GM21529 (cell line): ENCODE measurements around the gene SYNGR3.
A peak's percentile ranks its signal among the peaks of the same experiment; 100 is the strongest.
"Not testable (repeated sequence)": the region's sequence is repeated elsewhere in the genome, so short reads cannot be mapped to it uniquely, and the experiment has no call there.

Experiments used
- ATAC-seq: cut with Tn5 transposase; IDR thresholded peaks from one replicate; pipeline ENCODE4 v1.9.1; 2021; ENCODE audit not compliant: unreplicated experiment

The SYNGR3 gene, protein sequence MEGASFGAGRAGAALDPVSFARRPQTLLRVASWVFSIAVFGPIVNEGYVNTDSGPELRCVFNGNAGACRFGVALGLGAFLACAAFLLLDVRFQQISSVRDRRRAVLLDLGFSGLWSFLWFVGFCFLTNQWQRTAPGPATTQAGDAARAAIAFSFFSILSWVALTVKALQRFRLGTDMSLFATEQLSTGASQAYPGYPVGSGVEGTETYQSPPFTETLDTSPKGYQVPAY

DNA sequence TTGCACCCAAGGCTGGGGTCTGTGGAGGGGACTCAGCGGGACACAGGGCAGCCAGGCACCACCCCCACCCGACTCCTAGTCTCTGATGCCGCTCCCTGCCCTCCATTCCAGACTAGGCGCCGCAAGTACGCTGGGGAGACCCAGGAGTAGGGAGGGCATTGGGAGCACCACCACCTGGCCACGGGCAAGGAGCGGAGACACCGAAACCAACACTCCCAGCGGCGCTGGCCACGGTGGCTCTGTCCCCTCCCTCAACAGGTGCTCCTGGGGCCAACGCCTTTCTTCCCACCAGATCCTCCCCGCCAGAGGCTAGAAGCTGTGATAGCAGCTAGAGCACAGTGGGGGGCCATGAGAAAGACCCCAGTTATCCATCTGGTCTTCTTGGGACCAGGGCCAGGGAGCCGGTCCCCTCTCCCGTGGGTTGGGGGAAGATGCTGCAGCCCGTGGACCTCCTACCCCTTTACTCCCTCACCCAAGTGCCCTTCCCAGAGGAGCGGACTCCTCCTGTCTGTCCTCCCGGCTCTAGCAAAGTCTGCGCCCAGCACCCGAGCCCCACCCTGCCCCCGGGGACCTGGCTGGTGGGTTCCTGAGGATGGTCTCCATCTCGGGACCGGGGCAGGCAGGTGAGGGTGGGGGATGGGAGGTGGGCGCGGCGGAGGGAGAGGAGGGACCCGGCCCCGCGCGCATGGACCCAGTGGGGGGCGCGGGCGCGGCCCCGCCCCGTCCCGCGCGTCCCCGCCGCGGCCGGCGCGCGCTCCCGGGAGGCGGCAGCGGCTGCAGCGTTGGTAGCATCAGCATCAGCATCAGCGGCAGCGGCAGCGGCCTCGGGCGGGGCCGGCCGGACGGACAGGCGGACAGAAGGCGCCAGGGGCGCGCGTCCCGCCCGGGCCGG lies at the start of gene SYNGR3:
Gene SYNGR3, plus strand, starts transcription at position 762 of the 892 bp plus-strand sequence. CDS start 133 bp downstream, outside the sequence.
- no peak for ATAC-seq

DNA sequence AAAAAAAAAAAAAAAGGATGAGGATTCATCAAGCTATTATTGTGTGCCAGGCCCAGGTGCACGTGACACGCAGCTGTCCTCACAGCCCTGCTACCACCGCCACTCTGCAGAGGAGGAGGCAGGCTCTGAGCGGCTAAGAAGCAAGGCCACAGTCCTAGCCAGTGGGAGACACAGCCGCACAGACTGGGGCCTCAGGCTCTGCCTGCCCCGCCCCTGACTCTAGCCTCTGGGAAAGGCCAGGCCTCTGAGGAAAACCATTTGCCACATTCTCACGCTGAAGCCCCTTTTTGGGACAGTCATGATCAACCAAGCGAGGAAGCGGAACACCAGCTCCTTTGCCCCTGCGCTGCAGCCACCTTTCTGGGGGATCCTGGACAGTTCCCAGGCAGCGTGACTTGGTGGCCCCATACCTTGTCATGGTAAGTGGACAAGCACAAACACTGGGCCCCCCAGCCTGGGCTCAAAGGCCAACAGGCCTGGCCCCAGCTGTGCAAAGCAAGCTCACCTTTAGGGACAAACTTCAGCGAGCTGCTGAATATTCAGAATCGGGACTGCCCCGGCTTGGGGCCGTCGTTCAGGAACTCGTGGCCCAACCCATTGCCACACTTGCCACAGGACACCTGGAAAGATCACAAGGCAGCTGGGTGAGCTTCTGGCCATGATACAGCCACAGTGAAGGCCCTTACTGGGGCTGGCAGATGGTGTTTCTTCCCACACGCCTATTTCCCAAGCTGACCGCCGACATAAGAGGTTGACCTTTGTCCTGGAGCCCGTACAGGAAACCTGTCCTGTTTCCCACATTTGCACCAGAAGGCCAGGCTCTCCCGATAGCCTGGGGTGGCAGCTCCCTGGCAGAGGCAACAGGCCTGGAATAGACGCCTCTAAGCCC lies 49.3 kb upstream of the SYNGR3 start:
- no peak for ATAC-seq

DNA sequence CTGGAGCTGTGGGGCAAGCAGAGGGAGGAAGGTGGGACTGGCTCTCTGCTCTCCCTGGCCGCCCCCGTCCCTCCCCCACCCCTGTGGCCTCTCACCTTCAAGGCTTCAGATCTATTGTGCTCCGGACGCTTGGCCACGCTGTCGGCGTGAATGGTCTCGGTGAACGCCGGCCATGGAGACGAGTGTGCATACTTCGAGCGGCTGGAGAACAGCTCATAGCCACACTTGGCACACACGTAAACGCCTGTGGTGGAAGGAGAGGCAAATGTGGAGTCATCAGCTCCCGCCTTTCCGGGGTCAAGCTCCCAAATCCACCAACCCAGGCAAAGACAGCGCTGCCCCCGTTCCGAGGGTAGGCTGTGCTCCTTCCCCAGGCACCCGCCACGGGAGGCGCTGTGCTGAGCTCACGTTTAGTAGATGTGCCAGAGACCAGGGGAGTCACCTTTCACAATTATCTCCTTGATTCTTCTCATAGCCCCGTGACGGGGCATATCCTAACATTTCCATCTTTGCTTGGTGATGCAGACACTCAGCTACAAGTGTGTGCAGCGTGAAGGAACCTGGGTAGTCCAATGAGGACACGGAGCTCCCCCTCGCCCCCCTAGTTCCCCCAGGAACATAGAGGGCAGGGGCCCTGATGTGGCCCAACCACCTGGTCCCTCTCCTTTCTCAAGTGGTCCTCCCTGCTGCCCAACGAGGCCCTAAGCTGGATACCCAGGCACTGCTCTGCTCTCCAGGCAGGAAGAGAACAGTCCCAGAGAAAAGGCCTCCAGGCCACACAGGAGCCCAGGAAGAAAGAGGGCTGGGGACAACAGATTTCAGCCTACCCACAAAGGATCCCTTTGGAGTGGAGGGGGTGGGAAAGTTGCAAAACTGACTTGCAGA lies 48.4 kb upstream of the SYNGR3 start:
- ATAC-seq: no peak

DNA sequence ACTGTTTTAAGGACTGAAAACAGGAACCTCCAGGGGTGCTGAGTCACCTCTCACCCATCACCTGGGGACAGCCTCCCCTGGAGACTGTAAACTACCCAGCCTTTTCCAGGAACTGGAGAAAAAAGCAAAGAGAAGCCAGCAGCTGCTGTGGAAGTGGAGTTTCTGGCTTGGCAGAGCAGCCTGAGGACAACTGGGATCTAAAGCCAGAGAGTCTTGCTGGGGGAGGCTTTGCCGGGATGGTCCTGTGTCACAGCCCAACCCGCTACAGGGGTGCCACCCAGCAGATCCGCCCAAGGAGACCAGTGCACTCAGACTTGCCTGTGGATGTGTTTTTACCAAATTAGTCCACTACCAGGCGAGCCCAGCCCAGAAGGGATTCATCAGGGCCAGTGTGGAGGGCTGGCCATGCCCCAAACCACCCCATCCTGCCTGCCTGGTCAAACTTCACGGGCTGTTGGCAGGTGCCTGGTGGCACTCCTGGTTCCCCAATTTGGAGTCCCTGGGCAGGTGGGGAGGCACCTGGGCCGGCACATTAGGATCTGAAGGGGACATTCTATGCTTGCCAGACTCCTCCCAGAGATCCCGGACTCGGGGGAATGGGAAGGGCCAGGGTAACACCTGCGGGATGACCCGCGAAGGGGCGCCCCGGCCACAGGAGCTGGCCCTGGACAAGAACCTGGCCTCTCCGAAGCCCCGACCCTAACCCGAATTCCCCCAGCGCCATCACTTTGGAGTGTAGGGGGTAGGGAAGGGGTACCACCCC lies 47.5 kb upstream of the SYNGR3 start:
- no peak for ATAC-seq

DNA sequence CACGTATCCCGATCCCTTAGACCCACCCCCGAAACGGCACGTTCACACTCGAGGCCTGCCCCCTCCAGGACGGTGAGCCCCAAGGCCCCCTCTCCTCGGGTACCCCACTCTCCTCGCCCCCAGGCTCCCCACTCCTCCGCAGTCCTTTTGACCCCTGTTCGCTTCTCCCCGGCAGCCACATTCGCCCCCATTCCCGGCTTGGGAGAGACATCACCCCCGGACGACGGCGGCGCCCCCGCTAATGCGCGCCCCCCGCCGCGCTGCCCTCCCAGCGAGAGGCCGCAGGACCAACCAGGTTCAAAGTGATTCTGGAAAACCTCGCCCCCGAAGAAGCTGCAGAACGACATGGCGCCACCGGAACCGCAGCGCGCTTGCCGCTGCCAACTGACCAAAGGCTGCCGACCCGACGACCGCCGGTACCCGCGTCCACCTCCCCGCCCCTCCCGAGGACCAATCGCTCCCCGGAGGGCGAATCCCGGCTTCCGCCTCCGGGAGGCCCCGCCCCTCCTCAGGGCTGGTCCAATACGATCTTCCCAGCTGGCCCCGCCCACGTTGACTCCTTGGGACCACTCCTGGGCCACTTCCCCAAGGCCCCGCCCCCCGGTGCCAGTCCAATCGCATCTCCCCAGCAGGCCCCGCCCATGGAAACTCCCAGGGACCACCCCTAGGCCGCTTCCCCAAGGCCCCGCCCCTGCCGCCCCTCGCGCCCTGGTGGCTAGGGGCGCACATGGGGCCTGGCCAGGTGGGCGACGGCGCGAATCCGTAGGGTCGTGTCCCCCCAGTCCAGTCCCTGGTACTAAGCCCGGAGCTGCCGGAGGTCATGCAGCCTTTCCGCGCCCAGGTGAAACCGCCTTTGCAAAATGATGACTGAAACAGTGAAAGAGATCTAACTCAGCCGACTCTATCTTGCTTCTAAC lies 46.7 kb upstream of the SYNGR3 start, which contains the start of gene MSRB1:
Gene MSRB1, minus strand, starts transcription at position 390 of the 917 bp plus-strand sequence. Its CDS starts 43 bp downstream, at position 347.
- ATAC-seq: peak; percentile 86

DNA sequence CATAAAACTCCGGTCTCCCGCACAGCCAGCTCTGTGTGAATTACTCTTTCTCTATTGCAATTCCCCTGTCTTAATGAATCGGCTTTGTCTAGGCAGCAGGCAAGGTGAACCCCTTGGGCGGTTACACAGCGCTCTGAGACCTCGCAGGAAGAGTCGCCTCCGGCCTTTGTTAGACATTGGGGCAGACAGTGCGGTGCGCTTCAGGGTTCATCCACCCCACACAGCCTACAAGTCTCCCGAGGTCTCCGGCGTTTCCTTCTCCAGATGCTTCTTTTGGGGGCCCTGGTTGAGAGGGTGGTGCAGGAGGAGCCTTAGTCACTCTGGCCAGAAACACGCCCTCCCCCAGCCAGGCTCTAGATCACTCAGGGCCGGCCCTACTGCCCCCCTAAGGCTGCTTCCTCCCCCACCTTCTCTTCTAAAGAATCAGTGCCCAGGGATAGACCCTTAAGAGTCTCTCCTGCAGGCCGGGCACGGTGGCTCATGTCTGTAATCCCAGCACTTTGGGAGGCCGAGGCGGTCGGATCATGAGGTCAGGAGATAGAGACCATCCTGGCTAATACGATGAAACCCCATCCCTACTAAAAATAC lies 45.1 kb upstream of the SYNGR3 start:
- no peak for ATAC-seq

DNA sequence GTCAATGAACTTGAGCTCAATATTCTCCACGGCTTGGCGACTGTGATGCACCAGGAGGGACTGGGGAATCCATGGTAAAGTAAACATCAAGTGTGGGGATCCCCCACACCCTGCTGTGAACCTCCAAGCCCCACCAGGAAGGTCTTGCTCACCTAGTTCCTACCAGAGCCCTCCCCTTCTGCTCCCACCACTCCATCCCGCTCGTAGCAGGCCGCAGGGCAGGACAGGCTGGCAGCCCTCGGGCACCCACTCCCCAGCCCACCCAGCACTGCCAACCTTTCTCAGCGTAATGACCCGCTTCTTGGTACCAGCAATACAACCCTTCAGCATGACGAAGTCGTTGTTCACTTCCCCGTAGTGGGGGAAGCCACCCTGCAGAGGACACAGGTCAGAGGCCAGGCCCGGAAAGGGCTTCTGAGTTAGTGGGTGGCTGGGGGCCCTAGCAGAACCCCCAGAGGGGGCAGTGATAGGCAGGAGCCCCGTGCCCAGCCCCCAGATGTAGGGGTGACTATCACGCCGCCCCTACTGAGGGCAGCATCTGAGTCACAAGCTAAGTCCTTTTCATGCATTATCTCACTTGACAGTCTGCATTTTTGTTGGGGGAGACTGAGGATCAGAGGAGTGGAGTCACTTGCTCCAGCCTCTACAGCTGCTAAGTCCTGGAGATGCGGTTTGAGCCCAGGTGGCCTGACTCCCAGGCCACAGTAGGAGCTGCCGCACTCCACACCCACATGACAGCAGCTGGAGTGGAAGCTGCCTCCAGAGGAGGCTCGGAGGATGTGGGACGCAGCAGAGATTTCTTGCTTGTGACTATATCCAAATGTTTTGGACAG lies 44.0 kb upstream of the SYNGR3 start:
- ATAC-seq: no peak

DNA sequence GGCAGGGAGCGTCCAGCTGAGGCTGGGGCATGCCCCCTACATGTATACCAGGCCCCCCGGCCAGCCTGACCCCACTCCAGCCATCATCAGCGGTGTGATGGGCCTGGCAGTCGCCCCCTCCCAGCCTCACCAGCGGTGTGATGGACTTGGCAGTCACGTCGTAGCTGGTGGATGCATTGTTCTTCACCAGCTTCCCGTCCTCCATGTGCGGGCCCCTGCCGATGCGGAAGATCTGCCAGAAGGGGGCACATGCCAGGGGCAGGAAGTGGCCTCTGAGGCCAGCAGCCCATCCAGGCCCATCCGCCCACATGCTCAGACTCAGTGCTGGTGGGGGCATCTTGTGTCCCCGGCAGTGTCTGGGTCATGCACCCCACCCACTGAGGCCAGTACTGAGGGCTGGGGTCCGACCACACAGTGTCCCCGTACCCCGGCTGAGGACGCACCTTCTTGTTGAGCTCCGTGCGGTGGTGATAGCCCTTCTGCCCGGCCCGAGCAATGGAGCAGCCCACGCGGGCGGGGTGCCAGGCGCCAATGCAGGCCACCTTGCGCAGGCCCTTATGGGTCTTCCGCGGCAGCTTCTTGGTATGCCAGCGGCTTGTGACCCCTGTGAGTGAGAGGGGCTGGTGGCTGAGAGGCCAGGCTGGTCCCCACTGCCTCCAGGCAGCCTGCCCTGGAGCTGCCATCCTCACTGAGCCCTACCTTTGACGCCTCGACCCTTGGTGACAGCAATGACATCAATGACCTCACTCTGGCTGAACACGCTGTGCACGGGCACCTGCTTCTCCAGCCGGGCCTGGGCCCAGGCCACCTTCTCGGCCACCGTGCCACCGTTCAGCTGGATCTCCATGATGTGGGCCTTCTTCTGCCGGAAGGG lies 43.0 kb upstream of the SYNGR3 start:
- ATAC-seq: no peak

DNA sequence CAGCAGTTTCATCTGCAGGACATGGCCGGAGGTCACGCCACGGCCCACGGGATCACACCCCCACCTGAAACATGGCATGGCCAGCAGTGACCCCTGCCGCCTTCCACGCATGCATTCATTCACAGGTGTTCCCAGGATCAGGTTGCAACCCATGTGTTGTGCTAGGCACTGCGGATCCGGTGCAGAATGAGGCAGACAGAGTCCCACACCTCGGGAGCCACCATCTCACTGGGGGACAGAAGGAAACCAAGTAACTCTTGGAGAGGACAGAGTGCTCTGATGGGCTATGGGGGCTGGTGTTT lies 42.5 kb upstream of the SYNGR3 start:
- no peak for ATAC-seq

DNA sequence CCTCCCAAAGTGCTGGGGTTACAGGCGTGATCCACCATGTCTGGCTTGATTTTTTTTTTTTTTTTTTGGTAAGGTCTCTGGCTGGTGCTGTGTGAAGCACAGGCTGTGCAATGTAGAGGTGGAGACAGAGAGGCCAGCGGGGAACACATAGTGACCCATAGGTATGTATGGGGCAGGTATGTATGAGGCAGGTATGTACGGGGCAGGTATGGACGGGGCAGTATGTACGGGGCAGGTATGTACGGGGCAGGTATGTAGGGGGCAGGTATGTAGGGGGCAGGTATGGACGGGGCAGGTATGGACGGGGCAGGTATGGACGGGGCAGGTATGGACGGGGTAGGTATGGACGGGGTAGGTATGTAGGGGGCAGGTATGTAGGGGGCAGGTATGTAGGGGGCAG lies 40.3 kb upstream of the SYNGR3 start:
- ATAC-seq: no peak

DNA sequence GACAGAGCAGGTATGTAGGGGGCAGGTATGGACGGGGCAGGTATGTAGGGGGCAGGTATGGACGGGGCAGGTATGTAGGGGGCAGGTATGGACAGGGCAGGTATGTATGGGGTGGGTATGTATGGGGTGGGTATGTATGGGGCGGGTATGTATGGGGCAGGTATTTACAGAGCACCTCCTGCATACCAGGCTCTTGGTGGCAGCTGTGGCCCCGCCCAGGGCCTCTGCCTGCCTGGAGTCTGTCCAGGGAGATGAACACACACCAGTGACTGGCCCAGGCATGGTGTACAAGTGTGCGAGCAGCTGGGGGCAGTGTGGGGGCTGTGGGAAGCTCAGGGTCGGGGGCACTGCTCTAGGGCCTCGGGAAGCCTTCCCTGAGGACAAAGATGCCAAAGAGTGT lies 39.7 kb upstream of the SYNGR3 start:
- ATAC-seq: no peak

DNA sequence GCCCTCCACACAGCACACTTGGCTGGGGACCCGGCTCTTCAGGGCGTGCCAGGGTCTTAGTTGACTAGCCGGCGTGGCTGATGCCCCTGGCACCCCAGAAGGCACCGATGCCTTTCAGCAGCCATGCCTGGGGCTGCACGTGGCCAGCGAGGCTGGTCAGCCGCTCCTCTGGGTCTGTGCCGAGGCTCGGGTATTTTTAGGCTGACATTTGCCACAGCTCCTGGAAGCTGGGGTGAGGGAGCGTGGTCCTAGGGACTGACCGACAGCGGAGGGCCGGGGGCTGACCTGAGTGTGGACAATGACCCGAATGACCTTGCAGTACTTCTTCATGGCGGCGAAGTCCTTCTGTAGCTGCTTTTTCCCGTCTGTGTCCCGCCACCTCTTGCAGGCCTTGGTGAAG lies 39.2 kb upstream of the SYNGR3 start:
- ATAC-seq: no peak

DNA sequence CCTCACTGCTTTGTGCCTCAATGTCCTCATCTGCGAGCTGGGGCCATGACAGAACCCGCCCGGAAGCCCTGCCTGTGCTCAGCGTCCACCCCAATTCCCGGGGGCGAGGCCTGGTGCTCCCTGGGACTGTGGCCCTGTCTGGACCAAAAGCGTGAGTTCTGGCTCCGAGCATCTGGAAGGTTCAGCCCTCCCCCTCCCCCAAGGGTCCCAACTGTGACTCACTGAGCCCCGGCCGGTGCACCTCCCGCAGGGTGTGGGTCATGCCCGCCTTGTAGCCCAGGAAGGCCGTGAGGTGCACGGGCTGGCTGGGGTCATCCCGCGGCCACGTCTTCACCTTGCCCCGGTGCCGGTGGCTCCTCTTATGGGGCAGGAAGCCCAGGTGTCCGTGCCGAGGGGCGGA lies 36.0 kb upstream of the SYNGR3 start:
- ATAC-seq: no peak

DNA sequence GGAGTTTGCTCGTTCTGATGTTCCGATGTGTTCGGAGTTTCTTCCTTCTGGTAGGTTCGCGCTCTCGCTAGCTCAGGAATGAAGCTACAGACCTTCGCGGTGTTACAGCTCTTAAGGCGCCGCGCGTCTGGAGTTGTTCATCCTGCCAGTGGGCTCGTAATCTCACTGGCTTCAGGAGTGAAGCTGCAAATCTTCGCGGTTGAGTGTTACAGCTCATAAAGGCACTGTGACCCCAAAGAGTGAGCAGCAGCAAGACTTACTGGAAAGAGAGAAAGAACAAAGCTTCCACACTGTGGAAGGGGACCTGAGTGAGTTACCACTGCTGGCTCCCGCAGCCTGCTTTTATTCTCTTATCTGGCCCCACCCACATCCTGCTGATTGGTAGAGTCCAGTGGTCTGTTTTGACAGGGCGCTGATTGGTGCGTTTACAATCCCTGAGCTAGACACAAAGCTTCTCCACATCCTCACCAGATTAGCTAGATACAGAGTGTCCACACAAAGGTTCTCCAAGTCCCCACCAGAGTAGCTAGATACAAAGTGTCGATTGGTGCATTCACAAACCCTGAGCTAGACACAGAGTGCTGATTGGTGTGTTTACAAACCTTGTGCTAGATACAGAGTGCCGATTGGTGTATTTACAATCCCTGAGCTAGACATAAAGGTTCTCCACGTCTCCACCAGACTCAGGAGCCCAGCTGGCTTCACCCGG lies 32.2 kb upstream of the SYNGR3 start:
- not testable (repeated sequence) for ATAC-seq

DNA sequence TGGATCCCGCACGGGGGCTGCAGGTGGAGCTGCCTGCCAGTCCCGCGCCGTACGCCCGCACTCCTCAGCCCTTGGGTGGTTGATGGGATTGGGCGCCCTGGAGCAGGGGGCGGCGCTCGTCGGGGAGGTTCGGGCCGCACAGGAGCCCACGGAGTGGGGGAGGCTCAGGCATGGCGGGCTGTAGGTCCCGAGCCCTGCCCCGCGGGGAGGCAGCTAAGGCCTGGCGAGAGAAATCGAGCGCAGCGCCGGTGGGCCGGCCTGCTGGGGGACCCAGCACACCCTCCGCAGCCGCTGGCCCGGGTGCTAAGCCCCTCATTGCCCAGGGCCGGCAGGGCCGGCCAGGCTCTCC lies 31.7 kb upstream of the SYNGR3 start:
- not testable (repeated sequence) for ATAC-seq

DNA sequence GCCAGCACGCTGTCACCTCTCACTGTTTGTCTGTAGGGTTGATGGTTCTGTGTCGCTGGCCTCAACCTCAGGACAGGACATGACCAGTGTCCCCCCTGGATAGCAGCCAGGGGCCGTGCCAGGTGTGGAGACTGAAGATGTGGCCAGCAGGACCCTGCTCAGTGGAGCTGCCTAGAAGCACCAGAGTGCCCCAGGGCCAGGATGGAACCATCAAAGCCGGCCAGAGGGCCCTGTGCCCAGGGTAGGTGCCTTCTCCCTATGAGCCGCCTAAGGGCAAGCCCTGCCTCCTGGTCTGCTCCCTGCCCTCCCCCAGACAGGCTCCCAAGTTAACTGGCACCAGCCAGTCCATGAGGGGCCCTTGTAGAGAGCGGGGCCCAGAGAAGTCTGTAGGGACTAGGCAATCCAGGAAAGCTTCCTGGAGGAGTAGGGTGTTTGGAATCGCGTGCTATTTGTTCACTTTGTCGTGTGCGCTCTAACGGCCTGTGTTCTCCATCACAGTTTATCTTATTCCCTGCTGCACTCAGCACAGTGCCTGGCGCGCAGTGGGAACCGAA lies 31.0 kb upstream of the SYNGR3 start:
- no peak for ATAC-seq
